GM18505 (cell line): ENCODE data around the gene SH3BP4.
"Not testable (repeated sequence)": the region's sequence is repeated elsewhere in the genome, so short reads cannot be mapped to it uniquely, and the experiment has no call there.

ENCODE experiments used
- ATAC-seq: cut with Tn5 transposase; IDR thresholded peaks from one replicate; pipeline ENCODE4 v1.9.1; 2021; ENCODE audit not compliant: unreplicated experiment
- POLR2A ChIP-seq: IDR thresholded peaks from 4 replicates; pipeline ENCODE4 v1.6.1; 2011; ENCODE audit warnings: borderline replicate concordance; ENCODE audit not compliant: insufficient read depth, insufficient read length; ENCODE audit errors: extremely low read depth

SH3BP4 gene

DNA sequence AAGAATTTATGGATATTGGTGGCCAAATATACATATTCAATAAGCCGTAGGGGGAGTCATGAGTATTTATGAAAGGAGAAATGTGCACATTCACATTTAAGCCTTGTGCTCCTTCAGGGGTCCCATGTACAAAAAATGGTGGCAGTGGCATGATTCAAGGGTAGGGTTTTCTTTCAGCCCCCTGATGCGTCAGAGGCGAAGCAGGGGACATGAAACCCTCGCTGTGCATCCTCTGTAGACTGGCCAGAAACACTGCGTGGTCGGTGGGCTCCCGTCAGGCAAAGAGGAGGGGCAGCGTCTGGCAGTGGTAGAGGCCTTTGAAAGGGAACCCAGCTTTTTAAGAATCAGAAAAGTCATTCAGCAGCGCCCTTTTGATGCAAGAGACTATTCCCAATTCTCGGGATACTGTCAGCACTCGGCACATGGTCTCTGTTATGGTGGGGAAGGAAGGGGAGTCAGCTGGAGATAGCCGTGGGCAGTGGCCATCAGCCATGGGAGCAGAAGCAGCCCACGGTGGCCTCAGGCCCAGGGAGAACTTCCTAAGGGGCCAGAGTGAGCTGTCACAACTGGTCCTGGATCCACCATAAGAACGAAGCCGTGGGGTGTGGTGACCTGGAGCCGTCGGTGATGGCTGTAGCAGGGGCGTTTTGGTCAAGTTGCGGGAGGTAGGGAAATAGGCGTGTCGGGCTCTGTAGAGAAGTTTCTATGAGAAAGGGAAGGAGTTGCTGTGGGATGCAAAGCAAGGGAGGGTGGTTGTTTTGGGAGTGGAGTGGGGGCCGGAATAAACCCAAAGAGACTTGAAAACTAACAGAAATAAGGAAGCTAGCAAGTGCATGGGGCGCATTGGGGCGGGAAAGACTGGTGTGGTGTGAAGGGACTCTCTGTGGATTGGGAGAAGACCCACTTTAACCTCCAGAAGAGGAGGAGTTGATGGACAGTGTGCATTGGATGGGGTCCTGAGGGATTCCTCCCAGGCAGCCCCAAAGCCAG lies 95.6 kb downstream of the SH3BP4 start:
- no peak for ATAC-seq
- TF ChIP-seq POLR2A: no peak

GRCh38 chr2:235048549-235048948 lies 96.7 kb downstream of the SH3BP4 start:
- no peak for TF ChIP-seq POLR2A
- no peak for ATAC-seq

- no peak for TF ChIP-seq POLR2A
- no peak for ATAC-seq
These were observed 97.3 kb downstream of the SH3BP4 start for GRCh38 chr2:235049069-235049468.

GRCh38 chr2:235049719-235050118 lies 97.9 kb downstream of the SH3BP4 start:
- no peak for ATAC-seq
- no peak for TF ChIP-seq POLR2A

GRCh38 chr2:235050980-235051351 lies 99.1 kb downstream of the SH3BP4 start:
- no peak for TF ChIP-seq POLR2A
- no peak for ATAC-seq

DNA sequence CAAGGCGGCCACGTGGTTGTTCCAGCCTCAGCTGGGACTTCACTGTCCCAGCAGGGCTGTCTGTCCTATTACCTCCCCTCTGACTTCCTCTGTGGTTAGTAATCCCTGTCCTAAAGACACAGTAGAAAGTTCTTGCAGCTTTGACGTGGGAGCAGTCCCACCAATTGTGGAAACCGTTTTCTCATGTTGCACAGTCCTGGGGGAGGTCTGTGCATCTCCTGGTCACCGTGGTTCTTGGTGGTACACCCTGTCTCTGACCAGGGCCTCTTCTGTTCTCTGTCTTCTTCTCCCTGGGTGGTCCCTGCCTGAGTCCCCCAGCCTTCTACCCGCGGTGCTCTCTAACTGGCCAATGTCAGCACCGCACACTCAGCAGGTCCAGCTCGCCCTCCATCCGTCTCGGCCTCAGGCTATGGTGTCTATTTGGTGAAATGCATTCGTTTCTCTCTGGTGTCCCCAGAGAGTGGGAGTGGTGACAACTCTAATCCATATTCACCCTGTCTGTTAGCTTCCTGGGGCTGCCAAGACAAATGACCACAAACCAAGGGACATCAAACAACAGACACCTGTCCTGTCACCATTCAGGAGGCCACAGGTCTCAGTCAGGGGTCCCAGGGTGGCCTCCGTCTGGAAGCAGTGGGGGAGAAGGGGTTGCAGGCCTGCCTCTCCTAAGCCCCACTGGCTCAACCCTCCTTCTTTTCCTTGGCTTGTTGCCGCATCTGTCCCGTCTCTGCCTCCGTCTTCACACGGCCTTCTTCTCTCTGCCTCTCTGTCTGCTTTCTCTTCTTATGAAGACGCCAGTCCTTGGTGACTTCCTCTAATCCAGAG lies 99.8 kb downstream of the SH3BP4 start:
- TF ChIP-seq POLR2A: no peak
- no peak for ATAC-seq

- no peak for ATAC-seq
- no peak for TF ChIP-seq POLR2A
These were observed 100.9 kb downstream of the SH3BP4 start for GRCh38 chr2:235052514-235053354.

DNA sequence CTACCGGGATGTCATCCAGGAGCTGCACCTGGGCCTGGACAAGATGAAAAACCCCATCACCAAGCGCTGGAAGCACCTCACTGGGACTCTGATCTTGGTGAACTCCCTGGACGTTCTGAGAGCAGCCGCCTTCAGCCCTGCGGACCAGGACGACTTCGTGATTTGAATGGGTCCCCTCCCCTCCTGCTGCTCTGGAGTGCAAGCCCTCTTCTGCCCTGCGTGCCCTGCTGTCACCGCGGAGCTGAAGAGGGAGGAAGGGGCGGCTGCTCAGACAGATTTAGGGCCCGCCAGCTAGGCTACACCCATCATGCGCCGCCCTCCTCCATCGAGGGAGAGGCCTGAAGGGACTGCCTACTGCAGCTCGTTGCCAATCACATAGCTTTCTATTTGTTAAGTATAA lies 101.8 kb downstream of the SH3BP4 start:
- ATAC-seq: no peak

GRCh38 chr2:235054475-235054874 lies 102.7 kb downstream of the SH3BP4 start:
- TF ChIP-seq POLR2A: no peak
- no peak for ATAC-seq

More for the DNA sequence above, 101.8 kb downstream of the SH3BP4 start:
- no peak for TF ChIP-seq POLR2A

GRCh38 chr2:235054919-235055318 lies 103.1 kb downstream of the SH3BP4 start:
- no peak for ATAC-seq

DNA sequence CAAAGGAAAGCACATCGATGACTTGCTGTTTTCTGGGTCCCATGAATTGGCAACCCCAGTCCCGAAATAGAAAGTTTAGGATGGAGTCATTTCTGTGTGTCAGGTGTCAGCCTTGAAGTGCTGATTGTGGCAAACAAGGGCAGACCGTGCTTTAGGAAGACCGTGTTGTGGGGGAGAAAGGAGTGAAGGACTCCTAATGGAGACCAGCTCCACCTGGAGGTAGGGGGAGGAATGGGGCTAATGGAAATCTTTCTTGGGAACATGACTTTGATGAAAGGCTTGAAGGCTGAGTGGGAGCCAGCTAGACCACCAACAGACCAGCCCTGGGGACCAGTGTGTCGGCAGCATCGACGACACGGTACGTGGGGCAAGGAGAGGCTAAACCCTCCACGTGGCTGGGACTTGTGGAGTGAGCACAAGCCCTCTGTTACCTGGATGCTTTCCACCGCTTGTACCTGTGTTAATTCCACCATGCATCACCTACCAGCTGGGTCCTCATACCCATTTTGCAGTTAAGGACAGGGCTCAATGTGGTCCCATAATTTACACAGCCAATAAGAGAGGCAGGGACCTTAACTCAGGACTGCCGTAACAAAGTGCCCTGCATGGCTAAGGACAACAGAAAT lies 104.2 kb downstream of the SH3BP4 start:
- no peak for TF ChIP-seq POLR2A
- no peak for ATAC-seq

More at GRCh38 chr2:235054919-235055318, 103.1 kb downstream of the SH3BP4 start:
- TF ChIP-seq POLR2A: no peak

DNA sequence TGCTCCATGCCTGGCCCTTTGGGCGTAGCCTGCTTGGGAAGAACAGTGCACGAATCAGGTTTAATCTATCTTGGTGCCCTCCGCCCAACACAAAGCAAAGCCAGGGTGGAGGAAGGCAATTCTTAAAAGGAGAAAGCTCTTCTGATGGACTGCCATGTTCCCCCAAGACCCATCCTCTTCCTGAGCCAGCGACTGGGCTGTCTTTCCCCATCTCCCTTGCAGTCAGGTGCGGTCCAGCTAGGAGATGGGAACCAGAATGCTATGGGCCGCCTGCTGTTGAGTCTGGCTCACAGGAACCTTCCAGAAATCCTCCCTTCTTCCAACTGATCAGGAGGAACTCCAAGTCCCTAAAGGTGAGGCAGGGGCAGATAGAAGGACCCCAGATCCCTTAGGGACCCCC lies 105.0 kb downstream of the SH3BP4 start:
- no peak for ATAC-seq
- no peak for TF ChIP-seq POLR2A

DNA sequence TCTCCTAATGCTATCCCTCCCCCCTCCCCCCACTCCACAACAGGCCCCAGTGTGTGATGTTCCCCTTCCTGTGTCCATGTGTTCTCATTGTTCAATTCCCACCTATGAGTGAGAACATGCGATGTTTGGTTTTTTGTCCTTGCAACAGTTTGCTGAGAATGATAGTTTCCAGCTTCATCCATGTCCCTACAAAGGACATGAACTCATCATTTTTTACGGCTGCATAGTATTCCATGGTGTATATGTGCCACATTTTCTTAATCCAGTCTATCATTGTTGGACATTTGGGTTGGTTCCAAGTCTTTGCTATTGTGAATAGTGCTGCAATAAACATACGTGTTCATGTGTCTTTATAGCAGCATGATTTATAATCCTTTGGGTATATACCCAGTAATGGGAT lies 105.8 kb downstream of the SH3BP4 start:
- not testable (repeated sequence) for ATAC-seq
